RKO (cell line): ENCODE results near the gene CLK3.
A peak's percentile ranks its signal among the peaks of the same experiment; 100 is the strongest.

Source experiments
- DNase-seq: peaks from one replicate; pipeline ENCODE4 v3.0.0-alpha.2; 2016; ENCODE audit warnings: low spot score

Gene CLK3

DNA sequence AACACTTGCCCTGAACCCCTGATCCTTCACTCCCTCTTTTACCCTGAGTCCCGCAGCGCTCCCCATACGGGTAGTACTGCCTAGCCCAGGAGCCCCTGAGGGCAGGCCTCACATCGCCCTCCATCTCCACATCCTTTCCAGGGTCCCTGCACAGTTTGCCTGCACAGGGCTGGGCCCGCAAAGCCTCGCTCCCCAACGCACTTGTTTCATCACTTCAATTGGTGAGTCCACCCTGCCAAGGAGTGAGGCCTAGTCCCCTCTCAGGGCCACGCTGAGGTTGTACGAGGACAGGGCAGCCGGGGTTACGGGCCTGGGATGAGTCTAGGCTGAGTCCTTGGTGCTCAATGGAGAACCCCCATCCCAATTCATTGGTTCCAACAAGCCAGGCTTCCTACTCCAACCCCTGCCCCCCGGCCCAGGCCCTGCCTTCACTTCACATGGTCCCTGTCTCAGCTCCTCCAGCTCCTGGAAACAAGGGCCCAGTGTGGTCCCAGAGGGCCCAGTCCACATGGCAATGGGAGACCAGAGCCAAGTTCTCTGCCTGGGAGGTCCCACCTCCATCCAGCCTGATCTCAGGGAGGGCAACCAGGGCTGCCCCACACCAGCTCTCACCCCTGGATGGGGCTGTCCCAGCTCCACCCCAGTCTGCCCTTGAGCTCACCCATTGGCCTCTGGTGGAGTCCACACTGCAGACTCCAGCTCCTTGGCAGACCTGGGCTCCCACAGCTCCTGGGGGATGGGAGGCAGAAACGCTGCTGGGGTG lies 12.4 kb upstream of the CLK3 start:
- DNase-seq = no peak

DNA sequence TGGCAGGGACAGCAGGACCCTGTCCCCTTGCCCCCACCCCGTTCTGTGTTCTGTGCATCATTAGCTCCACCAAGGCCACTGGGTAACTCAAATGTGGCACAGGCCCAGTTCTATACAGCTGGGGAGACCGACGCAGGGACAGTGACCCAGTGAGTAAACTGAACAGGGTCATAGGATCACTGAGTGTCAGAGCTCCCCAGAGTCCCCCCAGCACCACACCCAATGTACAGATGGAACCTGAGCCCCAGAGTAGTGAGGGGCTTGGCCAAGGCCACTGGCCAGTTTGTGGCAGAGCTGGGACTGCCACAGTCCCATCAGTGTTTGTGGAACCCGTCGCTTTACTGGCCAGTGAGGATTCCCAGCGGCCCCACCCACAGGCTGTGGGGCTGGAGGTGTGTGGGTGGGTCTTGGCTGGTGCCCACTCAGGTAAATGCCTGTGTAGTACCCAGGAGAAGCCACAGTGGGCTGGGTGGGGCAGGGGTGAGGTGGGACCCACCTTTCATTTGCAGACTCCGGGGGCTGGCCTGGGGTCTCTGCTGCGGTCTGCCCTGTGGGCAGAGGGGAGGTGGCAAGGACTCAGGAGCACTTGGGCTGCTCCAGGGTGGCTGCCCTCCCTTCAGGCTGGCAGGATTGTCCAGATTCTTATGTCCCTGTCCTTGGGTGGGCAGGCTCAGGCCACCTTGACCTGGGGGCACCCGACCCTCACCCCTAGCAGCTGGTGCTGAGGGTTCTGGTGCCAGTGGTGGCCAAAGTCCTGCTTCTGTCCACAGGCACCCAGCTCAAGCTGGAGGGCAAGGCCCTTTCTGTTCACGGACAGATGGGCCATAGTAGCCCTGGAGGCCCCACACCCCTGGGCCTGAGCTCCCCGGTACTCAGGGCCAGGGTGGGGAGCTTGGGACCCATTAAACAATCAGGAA lies 11.6 kb upstream of the CLK3 start:
- DNase-seq = no peak

DNA sequence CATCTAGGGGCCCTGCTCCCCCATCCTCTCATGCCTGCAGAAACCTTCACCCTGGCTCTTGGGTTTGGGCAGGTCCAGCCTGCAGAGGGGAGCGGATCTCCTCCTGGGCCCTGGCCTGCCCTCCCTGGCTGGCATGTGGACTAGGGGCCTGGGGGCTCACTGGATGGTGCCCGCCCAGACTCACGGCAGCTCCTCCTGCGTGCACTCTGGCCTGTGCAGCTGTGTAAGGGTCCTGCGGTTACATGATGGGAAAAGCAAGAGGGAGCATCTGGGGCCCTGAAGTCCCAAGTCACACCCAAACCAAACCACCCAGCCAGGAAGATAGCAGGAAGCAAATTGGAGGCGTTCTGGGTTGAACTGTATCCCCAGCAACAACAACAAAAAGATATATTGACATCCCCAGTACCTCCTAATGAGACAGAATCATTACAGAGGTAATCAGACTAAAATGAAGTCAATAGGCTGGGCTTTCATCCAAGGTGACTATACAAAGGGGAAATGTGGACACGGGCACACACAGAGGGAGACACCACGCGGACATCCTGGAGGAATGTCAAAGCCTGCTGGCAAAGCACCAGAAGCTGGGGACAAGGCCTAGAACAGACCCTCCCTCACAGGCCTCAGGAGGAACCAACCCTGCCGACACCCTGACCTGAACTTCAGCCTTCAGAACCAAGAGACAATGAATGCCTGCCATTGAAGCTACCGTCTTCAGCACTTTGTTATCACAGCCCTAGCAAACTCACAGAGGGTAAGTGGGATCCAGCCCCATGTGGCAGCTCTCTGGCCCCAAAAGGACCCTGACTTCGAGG lies 10.4 kb upstream of the CLK3 start:
- DNase-seq = no peak

DNA sequence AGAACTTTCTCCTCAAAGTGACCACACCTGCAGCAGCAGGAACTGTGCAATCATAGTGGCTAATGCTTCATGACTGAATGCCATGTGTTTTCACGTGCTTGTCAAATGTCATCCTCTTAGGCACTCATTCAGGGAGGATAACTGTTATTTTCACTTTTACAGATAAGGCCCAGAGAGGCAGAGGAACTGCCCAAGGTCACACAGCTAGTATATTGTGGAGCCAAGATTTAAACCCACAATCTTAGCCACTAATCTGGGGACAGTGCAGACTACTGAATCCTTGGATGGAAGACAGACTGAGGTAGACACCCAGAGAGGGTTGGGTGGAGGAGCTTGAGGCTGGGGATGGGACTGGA lies 9.9 kb upstream of the CLK3 start:
- DNase-seq = no peak

GRCh38 chr15:74608786-74609185 lies 6.8 kb upstream of the CLK3 start:
- no peak for DNase-seq

GRCh38 chr15:74609938-74610301 lies 5.7 kb upstream of the CLK3 start:
- no peak for DNase-seq

- no peak for DNase-seq
Measured at GRCh38 chr15:74610302-74610951, 5.2 kb upstream of the CLK3 start.

DNA sequence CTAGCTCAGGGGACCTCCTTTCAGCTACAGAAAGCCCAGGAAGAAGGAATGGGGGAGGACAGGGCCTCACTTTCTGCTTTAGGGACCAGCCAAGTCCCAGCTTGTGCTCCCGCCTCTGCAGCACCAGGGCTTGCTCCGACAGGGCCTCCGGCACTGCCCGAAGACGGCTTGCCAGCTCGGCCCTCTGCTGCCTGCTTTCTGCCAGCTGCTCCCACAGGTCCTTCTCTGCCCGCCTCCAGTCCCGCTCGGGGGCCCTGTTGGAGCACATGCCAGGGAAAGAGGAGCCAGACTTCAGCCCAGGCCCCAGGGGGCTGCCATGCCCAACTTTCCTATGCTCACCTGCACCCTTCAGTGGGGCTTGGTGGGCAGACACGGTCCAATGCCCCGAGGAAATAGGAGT lies 4.3 kb upstream of the CLK3 start:
- DNase-seq = no peak

- DNase-seq = no peak
Measured at GRCh38 chr15:74611834-74612233, 3.8 kb upstream of the CLK3 start.

DNA sequence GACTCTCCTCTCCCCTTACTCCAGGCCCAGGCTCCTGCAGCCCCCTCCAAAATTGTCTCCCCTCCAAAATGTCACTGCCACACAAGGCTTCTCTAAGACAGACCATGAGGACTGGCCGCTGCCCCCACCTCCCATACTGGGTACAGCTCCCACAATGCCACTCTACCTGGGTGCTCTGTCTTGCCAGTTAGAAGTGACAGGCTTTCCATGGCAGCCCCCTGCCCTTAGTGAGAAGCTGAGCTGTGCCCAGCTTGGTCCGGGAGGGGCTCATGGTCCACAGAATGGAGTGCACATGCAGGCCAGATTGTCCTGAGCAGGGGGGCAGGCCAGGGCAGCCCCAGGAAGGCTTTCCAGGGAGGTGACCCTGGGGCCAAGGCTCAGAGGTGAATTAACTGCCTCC lies 3.0 kb upstream of the CLK3 start:
- no peak for DNase-seq

- DNase-seq = no peak
Measured at GRCh38 chr15:74613089-74613952, 2.3 kb upstream of the CLK3 start.

- DNase-seq = no peak
Measured at GRCh38 chr15:74613953-74614743, 1.5 kb upstream of the CLK3 start.

- DNase-seq = peak; percentile 67
Measured at GRCh38 chr15:74614744-74615507, 710 bp upstream of the CLK3 start.

- DNase-seq = peak; percentile 67
Measured at GRCh38 chr15:74616366-74616939, 817 bp downstream of the CLK3 start.

DNA sequence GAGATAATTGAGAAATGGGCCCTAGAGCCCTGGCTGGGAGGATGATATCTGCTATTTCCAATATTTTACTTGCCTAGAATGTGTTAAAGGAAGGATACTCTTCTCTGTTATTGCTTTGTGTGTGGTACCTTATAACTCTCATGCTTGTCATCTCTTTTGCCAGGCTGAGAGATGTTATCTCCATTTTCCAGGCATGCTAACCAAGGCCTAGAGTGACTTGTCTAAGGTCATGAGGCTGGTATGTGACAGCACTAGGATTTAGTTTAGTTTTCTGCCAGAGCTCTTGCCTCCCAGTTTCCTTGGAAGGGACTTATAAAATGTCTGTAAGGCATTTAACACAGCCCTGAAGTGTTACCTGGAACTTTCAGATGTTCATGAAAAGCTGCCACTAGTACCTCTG lies 1.4 kb downstream of the CLK3 start:
- DNase-seq = peak; percentile 24

- DNase-seq = no peak
Measured at GRCh38 chr15:74618841-74619596, 3.4 kb downstream of the CLK3 start.

DNA sequence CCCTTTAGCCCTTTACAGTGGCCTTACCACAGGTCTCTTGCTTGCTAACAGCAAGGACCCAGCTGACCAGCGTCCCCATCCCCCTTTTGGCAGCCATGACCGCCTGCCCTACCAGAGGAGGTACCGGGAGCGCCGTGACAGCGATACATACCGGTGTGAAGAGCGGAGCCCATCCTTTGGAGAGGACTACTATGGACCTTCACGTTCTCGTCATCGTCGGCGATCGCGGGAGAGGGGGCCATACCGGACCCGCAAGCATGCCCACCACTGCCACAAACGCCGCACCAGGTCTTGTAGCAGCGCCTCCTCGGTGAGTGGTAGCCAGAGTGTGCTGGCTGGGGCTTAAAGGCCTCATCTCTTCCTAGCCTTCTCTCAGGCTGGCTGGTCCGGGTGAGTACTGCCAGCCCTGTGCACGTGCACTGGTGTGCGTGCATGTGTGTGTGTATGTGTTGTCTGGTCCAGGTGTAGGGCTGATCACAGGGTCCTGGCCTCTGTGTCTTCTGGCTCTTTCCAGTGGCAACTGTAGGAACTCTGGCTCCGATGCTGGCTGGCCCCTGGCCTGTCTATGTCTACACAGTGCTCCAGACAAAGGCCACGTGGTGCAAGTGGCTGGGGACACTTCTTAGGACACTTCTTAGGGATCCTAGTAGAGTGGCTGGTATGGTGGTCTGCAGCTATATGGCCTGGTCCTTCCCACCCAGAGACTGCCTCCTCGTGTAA lies 4.4 kb downstream of the CLK3 start:
- no peak for DNase-seq
